AG09319 (cell line): ENCODE data around the gene AARS2.

Source experiments
- DNase-seq: peaks from one replicate; pipeline ENCODE4 v3.0.0-alpha.2; 2010; ENCODE audit warnings: low read depth; ENCODE audit errors: extremely low read depth
- TF ChIP-seq, protein P1 (sequence below): IDR thresholded peaks from 2 replicates; pipeline ENCODE4 v1.5.1; 2011; ENCODE audit warnings: low read depth, mild to moderate bottlenecking, inconsistent platforms, low read length, moderate library complexity

Gene AARS2

DNA sequence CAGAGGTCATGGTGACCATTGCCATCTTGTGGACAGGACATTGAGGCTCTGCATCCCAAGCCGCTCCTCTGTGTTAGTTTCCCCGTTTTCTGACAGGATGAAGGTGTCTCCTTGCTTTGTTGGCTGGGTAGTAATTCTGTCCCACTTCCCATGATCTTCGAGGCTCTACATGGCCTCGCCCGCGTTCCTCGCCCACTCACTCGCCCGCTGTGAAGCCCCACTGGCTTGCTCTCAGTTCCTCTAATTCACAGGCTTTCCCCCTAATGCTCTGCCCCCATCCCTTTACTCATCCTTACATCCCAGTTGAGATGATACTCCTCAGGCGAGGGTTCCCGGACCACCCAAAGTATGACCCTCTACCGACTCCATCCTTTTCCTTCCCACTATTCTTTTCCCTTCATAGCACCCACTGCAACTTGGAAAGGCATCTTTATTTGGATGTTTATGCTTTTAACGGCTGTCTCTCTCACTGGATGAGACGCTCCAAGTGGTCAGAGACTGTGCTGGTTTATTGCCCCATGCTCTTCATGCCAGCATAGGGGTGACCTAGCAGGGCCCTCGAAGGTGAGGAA is 55.3 kb downstream of the AARS2 start:
- DNase-seq, result no peak
- TF ChIP-seq, protein P1, sequence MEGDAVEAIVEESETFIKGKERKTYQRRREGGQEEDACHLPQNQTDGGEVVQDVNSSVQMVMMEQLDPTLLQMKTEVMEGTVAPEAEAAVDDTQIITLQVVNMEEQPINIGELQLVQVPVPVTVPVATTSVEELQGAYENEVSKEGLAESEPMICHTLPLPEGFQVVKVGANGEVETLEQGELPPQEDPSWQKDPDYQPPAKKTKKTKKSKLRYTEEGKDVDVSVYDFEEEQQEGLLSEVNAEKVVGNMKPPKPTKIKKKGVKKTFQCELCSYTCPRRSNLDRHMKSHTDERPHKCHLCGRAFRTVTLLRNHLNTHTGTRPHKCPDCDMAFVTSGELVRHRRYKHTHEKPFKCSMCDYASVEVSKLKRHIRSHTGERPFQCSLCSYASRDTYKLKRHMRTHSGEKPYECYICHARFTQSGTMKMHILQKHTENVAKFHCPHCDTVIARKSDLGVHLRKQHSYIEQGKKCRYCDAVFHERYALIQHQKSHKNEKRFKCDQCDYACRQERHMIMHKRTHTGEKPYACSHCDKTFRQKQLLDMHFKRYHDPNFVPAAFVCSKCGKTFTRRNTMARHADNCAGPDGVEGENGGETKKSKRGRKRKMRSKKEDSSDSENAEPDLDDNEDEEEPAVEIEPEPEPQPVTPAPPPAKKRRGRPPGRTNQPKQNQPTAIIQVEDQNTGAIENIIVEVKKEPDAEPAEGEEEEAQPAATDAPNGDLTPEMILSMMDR, result no peak

DNA sequence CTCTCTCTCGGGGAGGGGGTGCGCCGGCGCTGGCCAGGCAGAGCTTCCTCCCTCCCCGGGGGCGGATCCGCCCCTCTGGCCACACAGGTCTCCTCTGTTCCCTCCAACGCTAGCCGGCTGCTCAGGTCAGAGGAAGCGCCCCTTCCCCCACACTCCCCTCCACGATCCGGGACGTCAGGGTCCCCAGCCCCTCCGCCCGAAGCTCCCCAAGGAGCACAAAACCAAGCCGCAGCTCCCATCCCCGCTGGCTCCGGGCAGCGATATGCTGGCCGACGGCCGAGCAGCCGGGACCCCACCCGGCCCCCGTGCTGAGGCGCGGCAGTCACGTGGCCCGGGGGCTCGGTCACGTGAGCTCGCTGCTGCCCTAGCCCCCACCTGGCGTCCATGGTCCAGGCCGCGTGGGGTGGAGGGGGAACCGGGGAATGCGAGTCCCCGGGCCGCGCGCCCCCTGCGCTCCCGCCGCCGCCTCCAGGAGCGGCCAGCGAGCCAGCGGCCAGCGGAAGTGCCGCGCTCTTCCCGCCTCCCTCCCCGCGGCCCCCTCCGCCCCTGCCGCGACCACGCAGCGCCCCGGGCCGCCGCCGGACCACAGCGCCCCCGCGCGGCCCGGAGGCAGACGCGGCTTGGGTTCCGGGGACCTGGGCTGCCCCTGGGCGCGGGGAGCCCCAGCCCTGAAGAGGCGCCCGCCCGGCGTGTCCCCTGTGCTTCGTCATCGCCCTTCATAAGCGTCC is 56.0 kb downstream of the AARS2 start, which contains the start of gene SLC35B2:
Gene SLC35B2, minus strand, starts transcription at position 504 of the 728 bp plus-strand sequence. Its CDS starts 118 bp downstream, at position 386.
- DNase-seq, result no peak
- TF ChIP-seq, protein P1, result peak; percentile 34

DNA sequence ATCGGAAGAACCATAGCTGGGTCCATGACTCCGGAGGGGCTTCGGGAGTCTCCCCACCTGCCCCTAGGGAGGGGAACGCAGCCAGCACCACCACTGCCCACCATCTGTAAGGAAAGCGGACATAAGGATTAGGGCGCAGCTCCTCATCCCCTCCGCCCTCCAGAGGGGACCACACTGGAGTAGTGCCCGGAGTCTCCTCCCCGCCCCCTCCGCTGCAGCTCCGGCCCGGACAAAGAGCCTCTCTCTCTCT is 56.4 kb downstream of the AARS2 start:
- DNase-seq, result no peak
- TF ChIP-seq, protein P1, result no peak

DNA sequence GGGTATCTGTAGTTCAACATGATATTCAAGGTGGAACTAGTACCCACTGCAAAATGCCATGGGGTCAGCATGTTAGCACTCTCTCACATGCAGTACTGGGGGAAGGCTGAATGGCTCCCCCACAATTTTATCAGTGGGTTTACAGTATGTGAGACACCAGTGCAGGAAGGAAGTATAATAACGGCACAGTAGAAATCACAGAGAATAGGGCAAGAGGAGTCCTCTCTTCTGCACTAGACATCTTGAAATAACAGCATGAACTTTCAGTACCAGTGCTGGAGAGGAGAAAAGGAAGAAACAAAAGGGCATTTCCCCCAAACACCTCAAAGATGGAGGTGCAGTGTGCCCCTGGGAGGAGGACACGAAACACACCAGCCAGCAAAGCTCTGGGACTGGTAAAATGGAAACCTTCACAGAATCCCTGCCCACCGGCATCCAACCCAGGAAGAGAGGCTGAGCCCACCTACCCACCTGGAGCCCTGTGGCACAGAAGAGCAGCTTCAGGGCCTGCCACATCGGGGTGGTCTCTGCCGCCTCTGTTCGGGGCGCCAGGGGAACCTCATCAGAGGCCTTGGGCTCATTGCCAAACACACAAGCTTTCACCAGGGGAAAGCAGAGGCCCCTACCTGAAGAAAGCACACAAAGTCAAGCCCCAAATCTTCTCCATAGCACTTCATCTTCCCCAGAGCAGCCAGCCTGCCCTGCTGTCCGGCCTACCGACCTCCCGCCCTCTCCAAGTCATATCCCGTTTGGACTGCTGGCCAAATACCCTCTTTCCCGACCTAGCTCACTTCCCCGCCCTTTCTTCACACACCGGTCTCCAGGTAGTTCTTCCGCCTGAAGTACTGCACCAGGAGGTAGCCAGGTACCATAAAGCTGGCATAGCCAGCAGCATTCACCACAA is 57.0 kb downstream of the AARS2 start:
- no peak for DNase-seq
- TF ChIP-seq, protein P1, result no peak

DNA sequence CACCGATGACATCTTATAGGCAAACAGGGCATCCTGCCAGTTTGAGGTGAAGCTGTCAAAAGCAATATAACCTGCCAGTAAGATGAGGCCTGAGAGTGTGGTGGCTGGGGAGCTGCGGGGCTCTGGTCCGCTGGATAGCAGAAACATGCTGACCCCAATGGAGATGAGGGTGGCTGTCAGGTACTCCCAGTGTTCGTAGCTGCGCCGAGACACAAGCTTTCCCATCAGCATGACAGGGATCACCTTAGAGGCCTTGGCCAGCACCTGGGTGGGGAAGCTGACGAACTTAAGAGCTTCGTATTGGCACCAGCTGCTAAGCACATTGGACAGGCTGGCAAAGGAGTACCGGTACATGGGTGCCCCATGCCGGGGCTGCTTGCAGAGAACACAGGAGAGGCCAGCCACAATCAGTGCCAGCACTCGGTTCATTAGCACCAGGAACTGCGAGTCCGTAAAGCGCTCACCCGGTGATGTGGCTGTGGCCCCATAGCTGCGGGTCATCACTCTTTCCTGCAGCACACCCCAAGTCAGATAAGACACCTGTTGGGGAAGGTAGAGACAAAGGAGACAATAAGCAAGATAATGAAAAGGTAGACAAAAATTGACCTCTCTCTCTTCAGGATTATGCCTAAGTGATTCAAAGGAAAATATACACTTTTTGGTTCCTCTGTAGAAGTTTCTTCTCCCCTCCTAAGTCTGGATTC is 57.9 kb downstream of the AARS2 start:
- TF ChIP-seq, protein P1, result no peak
- no peak for DNase-seq

DNA sequence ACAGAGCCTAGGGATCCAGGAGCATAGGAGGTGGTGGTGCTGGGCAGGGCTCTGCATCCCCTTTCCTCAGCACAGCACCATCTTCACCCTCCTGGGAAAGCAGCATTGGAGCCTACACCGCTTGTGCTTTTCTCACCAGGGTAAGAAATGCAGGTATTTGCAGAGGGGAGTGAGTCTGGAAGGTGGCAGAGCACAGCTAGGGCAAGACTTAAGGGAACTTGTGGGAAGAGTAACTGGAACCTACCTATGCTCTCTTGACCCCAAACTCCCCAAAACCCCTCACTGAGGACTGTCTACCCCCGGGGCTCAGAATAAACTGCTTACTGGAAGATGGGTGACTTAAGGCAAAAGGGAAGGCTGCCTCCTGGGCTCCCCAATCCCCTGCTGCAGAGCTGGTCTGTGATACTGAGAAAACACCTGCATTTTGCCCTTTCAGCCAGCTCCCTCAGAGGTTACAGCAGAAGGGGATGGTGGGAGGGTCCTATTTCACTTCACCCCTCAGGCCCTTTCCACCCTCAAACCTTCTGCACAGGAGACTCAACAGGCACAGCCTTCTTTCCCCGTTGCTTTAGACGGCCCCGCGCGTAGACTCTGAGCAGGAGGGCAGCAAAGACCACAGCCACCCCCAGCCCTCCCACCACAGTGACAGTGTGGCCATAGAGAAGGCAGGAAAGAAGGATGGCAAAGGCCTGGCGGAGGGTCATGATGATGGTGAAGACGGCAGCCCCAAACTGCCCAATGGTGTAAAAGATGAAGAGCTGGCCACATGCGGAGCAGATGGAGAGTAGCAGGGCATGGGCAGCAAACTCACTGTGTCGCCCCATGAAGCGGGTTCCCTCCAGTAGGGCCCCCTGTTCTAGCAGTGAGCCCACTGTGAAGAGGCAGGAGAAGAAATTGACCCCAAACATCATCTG is 58.7 kb downstream of the AARS2 start:
- TF ChIP-seq, protein P1, result no peak
- DNase-seq, result no peak
